GM18867 (cell line): ENCODE data around the gene CCDC182.

Experiments used
- ATAC-seq: cut with Tn5 transposase; IDR thresholded peaks from one replicate; pipeline ENCODE4 v1.9.1; 2021; ENCODE audit warnings: mild to moderate bottlenecking, moderate library complexity; ENCODE audit not compliant: unreplicated experiment

The CCDC182 gene

GRCh38 chr17:57758654-57759053, 13.6 kb upstream of the CCDC182 start:
- ATAC-seq, result no peak

DNA sequence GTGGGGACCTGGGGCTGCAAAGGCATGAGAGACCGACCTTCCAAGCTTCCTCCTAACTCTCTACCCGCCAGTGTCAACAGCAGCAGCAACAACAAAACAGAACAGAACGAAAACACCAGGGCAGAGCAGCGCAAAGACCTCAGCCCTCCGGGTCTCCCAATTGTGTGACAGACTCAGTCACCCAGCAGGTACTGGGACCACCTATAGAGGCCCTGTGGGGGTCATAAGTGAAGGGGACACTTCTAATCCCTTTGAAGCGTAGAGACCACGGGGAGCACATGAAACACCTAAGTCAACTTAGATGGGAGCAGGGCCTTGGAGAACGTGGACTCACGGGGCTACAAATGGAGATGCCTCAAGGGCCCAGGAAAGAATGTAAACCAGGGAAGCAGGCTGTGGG, 12.6 kb upstream of the CCDC182 start:
- ATAC-seq, result no peak

GRCh38 chr17:57756951-57757350, 11.9 kb upstream of the CCDC182 start:
- no peak for ATAC-seq

GRCh38 chr17:57755480-57756070, 10.5 kb upstream of the CCDC182 start:
- no peak for ATAC-seq

- no peak for ATAC-seq
Measured at GRCh38 chr17:57752031-57752905, 7.2 kb upstream of the CCDC182 start.

- ATAC-seq, result no peak
Measured at GRCh38 chr17:57751348-57751971, 6.4 kb upstream of the CCDC182 start.

GRCh38 chr17:57750895-57751294, 5.8 kb upstream of the CCDC182 start:
- no peak for ATAC-seq

GRCh38 chr17:57750109-57750871, 5.2 kb upstream of the CCDC182 start:
- no peak for ATAC-seq

GRCh38 chr17:57749701-57750100, 4.6 kb upstream of the CCDC182 start:
- ATAC-seq, result no peak

- no peak for ATAC-seq
Measured at GRCh38 chr17:57747221-57748017, 2.3 kb upstream of the CCDC182 start.

DNA sequence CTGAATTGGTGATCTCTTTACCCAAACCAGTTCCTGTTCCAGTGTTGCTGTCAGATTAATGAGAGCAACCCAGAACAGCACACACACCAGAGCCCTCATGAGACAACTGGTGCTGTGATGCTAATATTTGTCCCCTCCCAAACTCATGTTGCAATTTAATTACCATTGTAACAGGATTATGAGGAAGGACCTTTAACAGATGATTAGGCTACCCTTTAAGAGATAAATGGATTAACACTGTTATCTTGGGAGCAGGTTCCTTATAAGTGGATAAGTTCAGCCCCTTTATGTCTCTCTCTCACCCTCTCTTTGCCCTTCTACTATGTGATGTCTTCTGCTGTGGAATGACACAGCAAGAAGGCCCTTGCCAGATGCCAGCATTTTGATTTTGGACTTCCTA, 1.1 kb upstream of the CCDC182 start:
- ATAC-seq, result no peak

- no peak for ATAC-seq
Measured at GRCh38 chr17:57744195-57745170, 616 bp downstream of the CCDC182 start.

GRCh38 chr17:57740235-57740528, 4.9 kb downstream of the CCDC182 start:
- no peak for ATAC-seq

- no peak for ATAC-seq
Measured at GRCh38 chr17:57739402-57740234, 5.5 kb downstream of the CCDC182 start.

- no peak for ATAC-seq
Measured at GRCh38 chr17:57737450-57737849, 7.6 kb downstream of the CCDC182 start.

- no peak for ATAC-seq
Measured at GRCh38 chr17:57735707-57736106, 9.4 kb downstream of the CCDC182 start.

DNA sequence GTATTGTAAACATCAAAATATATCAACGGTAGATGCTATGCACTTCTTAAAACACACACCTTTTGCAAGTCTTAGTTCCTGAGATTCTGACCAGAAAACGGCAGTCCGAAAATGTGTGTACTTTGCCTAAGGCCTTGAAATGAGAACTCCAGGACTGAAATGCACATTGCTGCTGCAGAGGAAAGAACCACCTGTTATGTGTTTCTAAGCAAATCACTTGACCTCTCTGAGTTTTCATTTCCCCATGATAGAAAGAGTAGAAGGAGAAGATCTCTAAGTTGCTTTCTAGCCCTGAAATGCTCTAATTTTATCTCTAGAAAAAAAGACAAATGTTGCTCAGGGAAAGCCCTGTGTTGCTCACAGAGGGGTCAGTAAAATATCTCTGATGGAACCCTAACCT, 9.9 kb downstream of the CCDC182 start:
- no peak for ATAC-seq

- no peak for ATAC-seq
Measured at GRCh38 chr17:57733085-57733484, 12.0 kb downstream of the CCDC182 start.

DNA sequence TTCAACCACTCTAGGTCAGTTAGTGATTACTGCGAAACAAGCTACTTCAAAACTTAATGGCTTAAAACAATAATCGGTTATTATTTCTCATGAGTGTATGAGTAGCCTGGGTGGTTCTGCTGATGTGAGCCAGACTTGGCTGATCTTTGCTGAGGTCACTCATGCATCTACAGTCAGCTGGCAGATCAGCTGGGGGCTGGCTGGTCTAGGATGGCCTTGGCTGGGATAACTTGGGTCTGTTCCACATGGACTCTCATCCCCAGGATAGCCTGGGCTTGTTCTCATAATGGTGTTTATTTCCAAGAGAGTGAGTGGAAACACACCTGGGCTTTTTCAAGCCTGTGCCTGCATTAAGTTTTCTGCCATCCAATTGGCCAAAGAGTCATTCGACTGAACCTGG, 13.0 kb downstream of the CCDC182 start:
- ATAC-seq, result no peak
